ENCODE data around the gene BBLN.

BBLN gene

GRCh38 chr9:128168731-128169308, 8.8 kb downstream of the BBLN start:
- no peak for DNase-seq (ENCODE audit: low read depth)
- no peak overlapping the region for H3K4me3 ChIP-seq (ENCODE audit: low read length)
- no peak for TF ChIP-seq CTCF (conservative IDR thresholded peaks at IDR 0.05; ENCODE audit: low read depth, low read length)

- no peak for DNase-seq (ENCODE audit: low read depth)
- TF ChIP-seq CTCF (conservative IDR thresholded peaks at IDR 0.05; ENCODE audit: low read depth, low read length): no peak
- H3K4me3 ChIP-seq (ENCODE audit: low read length): no peak overlapping the region
These were observed 9.4 kb downstream of the BBLN start for GRCh38 chr9:128169492-128169891.

- H3K4me3 ChIP-seq (ENCODE audit: low read length): no peak overlapping the region
- DNase-seq (ENCODE audit: low read depth): no peak
- TF ChIP-seq CTCF (conservative IDR thresholded peaks at IDR 0.05; ENCODE audit: low read depth, low read length): no peak
These were observed 9.9 kb downstream of the BBLN start for GRCh38 chr9:128169925-128170324.

DNA sequence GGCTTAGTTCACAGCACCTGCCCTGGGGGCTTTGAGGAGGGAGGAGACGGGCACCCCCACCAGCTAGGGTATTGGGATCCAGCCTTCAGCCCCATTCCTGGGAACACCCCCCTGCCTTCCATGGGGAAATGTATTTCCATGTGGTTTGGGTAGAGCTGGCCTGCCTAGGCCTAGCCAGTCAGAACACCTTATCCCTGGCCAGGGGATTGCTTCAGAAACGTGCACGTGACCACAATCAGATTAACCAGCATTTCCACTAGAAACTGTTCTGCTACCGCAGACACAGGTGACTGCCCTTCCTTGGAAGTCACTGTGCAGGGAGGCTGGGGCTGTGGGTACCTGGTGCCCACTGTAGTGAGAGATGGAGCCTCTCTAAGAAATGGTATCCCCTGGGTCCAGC, 14.0 kb downstream of the BBLN start:
- TF ChIP-seq CTCF (conservative IDR thresholded peaks at IDR 0.05; ENCODE audit: low read depth, low read length): no peak
- H3K4me3 ChIP-seq (ENCODE audit: low read length): no peak overlapping the region
- DNase-seq (ENCODE audit: low read depth): no peak

DNA sequence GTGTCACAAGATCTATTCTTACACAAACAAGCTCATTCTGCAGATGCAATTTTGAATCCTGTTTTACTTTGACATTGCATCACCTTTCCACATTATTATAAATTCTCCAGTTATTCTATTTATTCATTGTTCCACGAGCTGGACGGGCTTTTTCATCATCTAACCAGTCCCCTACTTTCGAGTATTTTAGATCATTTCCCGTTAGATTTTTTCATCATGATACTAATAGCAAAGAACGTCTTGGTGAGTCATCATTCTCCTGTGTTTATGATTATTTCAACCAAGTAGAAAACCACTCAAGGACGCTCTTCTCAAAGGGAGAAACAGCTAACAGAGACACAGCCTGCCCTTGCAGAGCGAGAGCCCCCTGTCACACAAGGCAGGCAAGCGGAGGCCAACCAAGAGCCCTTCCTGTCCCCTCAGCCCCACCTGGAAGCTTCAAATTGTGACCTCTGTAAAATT, 15.1 kb downstream of the BBLN start:
- no peak for TF ChIP-seq CTCF (conservative IDR thresholded peaks at IDR 0.05; ENCODE audit: low read depth, low read length)
- DNase-seq (ENCODE audit: low read depth): no peak
- no peak overlapping the region for H3K4me3 ChIP-seq (ENCODE audit: low read length)

- DNase-seq (ENCODE audit: low read depth): no peak
- TF ChIP-seq CTCF (conservative IDR thresholded peaks at IDR 0.05; ENCODE audit: low read depth, low read length): no peak
These were observed 15.7 kb downstream of the BBLN start for GRCh38 chr9:128175726-128176125.

GRCh38 chr9:128178806-128179431, 18.9 kb downstream of the BBLN start:
- TF ChIP-seq CTCF (conservative IDR thresholded peaks at IDR 0.05; ENCODE audit: low read depth, low read length): no peak
- DNase-seq (ENCODE audit: low read depth): no peak
- no peak overlapping the region for H3K4me3 ChIP-seq (ENCODE audit: low read length)

More at GRCh38 chr9:128175726-128176125, 15.7 kb downstream of the BBLN start:
- no peak overlapping the region for H3K4me3 ChIP-seq (ENCODE audit: low read length)
